Daoy (cell line): Measurements from ENCODE around the gene HSF2BP. TPM values are rescaled to one million over a fixed set of nuclear protein-coding genes. Genes with fewer than 3 reads are reported as not detected.
"Not testable (repeated sequence)": the region's sequence is repeated elsewhere in the genome, so short reads cannot be mapped to it uniquely, and the experiment has no call there.

Experiments used
- DNase-seq: peaks from one replicate; pipeline ENCODE4 v3.0.0-alpha.2; 2015; ENCODE audit warnings: low read depth
- total RNA-seq: library from RNA; depleted of rRNA; stranded (reverse); fragments of >200 nt; shearing (Covaris generic); gene quantifications from 2 replicates; pipeline ENCODE4 v1.2.3, GENCODE V29; 2014; rRNA removed

Gene HSF2BP
- 2.7 and 3.5 TPM in 2 replicates for total RNA-seq

GRCh38 chr21:43659136-43660000 is at the start of gene HSF2BP, which contains the start of gene RRP1B:
HSF2BP (minus strand) TSS chr21:43659488; CDS start chr21:43658096, 1,392 bp downstream.
RRP1B (plus strand) TSS chr21:43659560; CDS start chr21:43659665, 105 bp downstream.
- peak; percentile 94 for DNase-seq

GRCh38 chr21:43708745-43709381 is 49.6 kb upstream of the HSF2BP start:
- DNase-seq, result no peak

DNA sequence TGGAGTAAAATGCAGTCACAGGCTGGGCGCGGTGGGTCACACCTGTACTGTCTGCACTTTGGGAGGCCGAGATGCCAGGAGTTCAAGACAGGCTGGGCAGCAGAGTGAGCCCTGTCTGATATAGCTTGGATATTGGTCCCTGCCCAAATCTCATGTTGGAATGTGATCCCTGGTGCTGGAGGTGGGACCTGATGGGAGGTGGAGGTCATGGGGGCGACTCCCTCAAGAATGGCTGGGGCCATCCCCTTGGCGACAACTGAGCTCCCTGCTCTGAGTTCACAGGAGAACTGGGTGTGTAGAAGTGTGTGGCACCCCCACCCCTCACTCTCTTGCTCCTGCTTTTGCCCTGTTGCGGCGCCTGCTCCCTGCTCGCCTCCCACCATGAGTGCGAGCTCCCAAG is 48.2 kb upstream of the HSF2BP start:
- DNase-seq, result no peak

DNA sequence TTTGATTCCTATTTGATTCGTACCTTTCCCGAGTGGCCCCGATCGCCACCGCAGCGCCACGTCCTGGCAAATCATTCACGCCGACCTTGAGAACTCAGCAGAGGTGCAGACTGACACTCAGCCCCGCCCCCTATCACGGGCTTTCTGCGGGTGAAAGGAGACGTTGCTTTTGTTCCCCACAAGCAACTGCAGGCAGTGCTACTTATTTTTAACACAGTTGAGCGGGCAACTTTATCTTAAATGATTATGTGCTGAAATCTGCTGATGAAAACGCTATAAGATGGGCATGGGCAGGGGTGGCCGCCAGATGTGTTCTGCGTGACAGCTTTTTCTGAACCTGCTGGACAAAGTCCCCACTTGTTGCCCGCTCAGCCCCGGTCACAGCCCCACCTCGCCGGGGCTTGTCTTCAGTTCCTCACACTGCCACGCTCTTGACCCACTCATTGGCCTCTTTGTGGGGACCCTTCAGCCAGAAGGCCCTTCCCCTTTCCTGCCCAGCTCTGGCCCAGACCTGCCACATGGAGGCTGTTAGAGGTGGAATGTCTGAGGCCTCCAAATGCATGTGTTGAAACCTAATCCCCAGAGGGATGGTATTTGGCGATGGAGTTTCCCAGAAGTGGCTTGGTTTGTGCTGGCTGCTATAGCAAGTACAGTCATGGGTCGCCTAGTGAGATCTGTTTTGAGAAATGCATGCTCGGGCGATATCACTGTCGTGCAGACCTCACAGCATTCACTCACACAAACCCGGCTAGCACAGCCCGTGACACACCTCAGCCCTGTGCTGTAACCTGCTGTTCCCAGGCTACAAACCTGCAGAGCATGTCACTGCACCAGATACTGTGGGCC is 44.0 kb upstream of the HSF2BP start:
- peak; percentile 52 for DNase-seq

GRCh38 chr21:43702785-43703034 is 43.4 kb upstream of the HSF2BP start:
- DNase-seq, result no peak

DNA sequence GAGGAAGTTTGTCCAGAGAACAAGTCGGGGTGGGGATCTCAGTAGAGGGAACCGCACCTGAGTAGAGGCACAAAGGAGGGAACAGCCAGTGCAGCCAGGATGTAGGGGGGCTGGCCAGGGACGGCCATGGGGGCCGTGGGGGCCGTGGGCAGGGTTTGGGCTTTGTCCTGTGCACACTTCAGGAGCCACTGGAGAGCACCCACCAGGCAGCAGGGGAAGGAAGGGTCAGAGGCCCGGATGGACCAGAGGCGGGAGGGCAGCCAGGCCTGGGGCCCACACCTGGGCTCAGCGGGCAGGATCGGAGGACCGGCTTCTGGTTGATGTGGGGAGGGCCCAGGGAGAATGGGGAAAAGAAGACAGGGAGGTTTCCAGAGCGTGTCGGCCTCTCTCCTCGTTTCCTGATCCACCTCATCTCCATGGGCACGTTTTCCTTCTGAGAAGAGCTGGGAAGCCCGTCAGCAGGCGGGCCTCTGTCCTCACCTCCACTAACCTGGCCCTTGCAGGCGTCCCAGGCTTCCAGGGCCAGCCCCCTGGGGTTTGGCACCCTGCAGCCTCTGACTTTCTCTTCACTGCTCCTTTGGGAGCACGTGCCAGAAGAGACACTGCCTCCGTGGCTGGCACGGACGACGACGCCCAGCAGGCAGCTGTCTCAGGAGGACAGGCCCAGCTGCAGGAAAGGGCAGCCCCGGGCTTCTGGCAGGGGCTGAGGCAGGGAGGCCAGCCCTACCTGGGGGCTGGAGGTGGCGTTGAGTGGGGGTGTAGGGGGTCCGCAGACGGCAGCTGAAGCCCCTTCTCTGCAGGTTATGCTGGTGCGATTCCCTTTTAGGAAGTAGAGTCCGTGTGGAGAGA is 42.9 kb upstream of the HSF2BP start:
- no peak for DNase-seq

DNA sequence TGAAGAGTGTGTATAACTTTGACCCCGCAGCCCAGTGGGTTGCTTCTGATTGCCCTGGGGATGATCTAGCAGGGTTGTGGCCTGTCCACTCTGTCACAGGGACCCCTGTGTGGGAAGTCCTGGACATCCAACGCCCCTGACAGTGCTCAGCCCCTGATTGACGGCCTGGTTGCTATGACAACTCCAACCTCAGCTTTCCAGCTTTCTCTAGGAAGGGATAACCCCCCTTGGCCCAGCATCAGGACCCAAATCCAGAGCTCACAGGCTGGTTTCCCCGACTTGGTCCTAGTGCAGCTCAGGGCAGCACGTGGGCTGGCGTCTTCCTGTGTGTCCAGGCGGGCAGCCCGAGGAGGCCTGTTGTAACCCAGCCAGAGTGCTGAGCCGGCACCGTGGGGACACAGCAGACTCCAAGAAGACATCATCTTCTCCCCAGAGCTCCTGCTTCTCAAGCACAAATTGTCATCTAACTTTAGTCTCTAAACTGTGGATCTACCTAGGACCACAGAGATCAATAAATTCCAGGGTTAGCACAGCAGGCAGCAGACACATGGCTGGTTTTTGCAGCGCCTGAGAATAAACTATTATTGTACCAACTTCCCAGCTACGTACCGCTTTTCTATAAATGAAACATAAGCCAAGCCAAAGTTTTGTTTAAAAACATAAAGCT is 40.8 kb upstream of the HSF2BP start:
- DNase-seq, result no peak

- DNase-seq, result not testable (repeated sequence)
These were observed 40.1 kb upstream of the HSF2BP start for GRCh38 chr21:43699492-43699777.

- peak; percentile 64 for DNase-seq
These were observed 38.7 kb upstream of the HSF2BP start for GRCh38 chr21:43697758-43698643.

DNA sequence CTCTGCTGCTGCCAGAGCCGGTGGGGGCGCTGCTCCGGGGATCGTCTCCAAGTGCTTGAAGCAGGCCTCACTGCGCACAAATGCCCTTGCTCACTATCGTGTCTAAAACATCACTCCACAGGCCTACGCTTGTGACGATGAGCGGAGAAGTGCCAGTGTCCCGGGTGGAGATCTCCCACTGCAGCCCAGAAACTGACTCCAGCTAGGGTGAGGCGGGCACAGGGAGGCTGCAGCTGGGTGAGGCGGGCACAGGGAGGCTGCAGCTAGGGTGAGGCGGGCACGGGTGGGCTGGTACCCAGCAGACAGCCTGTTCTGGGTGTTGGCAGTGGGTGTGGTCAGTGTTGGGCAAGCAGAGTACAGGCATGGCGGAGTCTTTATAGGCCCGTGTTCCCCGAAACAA is 36.9 kb upstream of the HSF2BP start:
- no peak for DNase-seq

GRCh38 chr21:43694437-43695079 is 35.3 kb upstream of the HSF2BP start:
- no peak for DNase-seq

DNA sequence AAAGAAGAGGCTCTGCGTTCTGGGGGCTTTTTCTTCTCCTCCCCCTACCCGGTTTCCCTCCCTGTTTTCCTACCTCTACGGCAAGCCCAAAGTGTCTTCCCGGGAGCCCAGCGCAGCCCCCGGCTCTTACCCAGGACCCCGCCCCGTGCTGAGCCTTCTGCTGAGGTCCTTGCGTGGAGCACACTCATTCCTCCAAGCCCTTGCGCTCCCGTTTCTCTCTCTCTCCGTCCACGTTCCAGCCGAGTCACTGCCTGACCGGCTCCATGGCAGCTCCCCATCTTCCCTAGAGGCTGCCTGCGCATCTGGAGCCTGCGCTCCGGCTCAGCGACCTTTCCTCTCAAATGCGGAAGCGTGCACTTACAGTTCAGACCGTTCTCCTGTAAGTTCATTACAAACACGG is 34.7 kb upstream of the HSF2BP start:
- no peak for DNase-seq

DNA sequence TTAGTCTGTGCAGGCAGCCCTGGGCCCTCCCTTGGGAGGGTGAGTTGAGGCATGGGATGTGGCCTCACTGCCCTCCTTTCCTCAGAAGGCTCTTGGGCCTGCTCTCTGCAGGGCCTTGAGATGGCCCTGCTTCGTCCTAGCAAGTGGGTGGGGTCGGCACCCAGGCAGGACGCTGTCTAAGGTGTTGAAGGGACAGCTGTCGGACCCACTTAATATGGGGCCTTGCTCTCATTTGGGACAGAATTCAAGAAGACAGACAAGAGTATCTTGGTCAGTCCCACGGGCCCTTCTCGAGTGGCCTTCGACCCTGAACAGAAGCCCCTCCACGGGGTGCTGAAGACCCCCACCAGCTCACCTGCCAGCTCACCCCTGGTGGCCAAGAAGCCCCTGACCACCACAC is 33.7 kb upstream of the HSF2BP start:
- DNase-seq, result no peak

DNA sequence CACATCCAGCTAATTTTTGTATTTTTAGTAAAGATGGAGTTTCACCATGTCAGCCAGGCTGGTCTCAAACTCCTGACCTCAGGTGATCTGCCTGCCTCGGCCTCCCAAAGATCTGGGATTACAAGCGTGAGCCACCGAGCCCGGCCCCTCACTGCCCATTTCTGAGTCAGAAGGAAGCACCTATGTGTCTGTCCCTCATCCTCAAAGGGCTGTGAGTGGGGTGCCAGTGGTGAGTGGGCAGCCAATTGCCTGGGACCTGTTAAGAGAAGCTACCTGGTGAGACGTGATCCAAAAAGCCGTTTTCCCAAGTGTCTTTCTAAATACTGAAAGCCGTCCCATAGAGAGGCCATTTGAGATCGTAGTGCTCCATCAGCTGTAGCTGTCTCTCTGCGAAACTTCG is 32.5 kb upstream of the HSF2BP start:
- DNase-seq, result no peak

DNA sequence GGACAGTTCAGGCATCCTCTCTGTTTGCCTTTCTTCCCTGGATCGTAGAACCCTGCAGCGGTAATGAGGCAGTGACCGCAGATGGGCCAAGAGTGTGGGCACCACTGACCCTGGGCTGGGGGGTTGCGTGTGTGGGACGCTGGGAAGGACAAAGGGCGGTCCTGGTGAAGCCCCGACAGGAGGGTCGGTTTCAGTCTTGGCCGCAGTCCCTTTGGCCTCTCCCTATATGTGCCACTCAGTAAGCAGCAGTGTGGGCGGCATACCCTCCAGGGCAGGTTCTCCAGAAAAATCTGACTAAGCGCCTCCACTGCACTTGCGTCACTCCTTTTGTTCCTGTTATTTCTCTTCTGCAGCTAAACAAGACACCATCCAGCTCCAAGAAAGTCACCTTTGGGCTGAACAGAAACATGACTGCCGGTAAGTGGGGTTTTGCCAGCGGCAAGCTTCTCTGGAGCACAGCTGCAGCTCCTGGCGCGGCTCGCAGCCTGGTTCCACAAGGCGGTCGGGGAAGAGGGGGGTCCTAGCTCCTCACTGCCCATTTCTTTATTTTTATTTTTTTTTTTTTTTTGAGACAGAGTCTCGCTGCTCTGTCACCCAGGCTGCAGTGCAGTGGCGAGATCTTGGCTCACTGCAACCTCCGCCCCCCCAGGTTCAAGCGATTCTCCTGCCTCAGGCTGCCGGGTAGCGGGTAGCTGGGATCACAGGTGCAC is 32.0 kb upstream of the HSF2BP start:
- no peak for DNase-seq

GRCh38 chr21:43690346-43690745 is 31.1 kb upstream of the HSF2BP start:
- no peak for DNase-seq

- DNase-seq, result no peak
These were observed 30.5 kb upstream of the HSF2BP start for GRCh38 chr21:43689556-43690337.

DNA sequence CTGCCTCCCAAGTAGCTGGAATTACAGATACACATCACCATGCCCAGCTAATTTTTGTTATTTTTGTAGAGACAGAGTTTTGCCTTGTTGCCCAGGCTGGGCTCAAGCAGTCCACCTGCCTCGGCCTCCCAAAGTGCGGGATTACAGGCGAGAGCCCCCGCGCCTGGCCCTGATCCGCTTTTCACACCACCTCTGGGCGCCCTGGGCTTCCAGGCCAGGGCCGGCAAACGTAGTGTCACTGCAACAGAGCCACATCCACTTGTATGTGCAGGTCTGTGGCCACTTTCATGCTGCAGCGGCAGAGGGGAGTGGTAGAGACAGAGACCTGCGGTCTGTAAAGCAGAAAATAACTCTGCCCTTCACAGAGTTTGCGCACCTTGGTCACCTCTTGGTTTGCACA is 29.6 kb upstream of the HSF2BP start:
- DNase-seq, result no peak
